ENCODE data around the gene PPWD1. TPM values are rescaled to one million over a fixed set of nuclear protein-coding genes. Genes with fewer than 3 reads are reported as not detected.

The PPWD1 gene
- total and polyA plus RNA-seq, 2 of the 13 experiments (the other 11 are each of a cell fraction or from before 2014, with no cell fraction given): 7.4 to 44.3 TPM

GRCh38 chr5:65562731-65563701, at the start of gene PPWD1, which contains the start of gene CENPK (continued):
- TF ChIP-seq PATZ1 (CRISPR knock-in tag; IDR thresholded peaks at IDR 0.05) (no peak), BCL6 (CRISPR knock-in tag; IDR thresholded peaks at IDR 0.05) (0 out of 2 replicates have a peak, but pooled peaks have one; percentile 8), CREBL2 (CRISPR knock-in tag; IDR thresholded peaks at IDR 0.05; ENCODE audit: borderline replicate concordance) (no peak), EP300 (IDR thresholded peaks at IDR 0.05; ENCODE audit: low read depth in 2 of 2, low read length in 2 of 2) (no peak; a peak in 1 of 4 replicates), EP300 (CRISPR knock-in tag; IDR thresholded peaks at IDR 0.05; ENCODE audit: borderline replicate concordance) (no peak), ADNP (CRISPR knock-in tag; IDR thresholded peaks at IDR 0.05) (no peak), EHMT2 (IDR thresholded peaks at IDR 0.05; ENCODE audit: borderline replicate concordance, low read depth, low read length) (no peak; the same call in 1 of the 2 replicates), RXRA (CRISPR knock-in tag; IDR thresholded peaks at IDR 0.05) (peak; percentile 33; the same call in 1 of the 2 replicates), SNRNP70 (IDR thresholded peaks at IDR 0.05; ENCODE audit: low read depth, low read length) (no peak), ZFP36 (IDR thresholded peaks at IDR 0.05; ENCODE audit: borderline replicate concordance, low read depth, low read length, partially characterized antibody) (no peak), HDAC1 (CRISPR knock-in tag; IDR thresholded peaks at IDR 0.05) (peak; percentile 98), PHF21A (CRISPR knock-in tag; IDR thresholded peaks at IDR 0.05) (peak; percentile 61; the same call in 1 of the 2 replicates), BHLHE40 (IDR thresholded peaks at IDR 0.05; ENCODE audit: low read length) (no peak), PCBP1 (IDR thresholded peaks at IDR 0.05; ENCODE audit: borderline replicate concordance, low read depth, low read length) (no peak), ZNF282 (IDR thresholded peaks at IDR 0.05; ENCODE audit: partially characterized antibody) (no peak), ATF2 (CRISPR knock-in tag; IDR thresholded peaks at IDR 0.05) (peak; percentile 31; the same call in 1 of the 2 replicates), ZNF75D (CRISPR knock-in tag; IDR thresholded peaks at IDR 0.05; ENCODE audit: borderline replicate concordance) (no peak), ZEB1 (IDR thresholded peaks at IDR 0.05; ENCODE audit: insufficient replicate concordance, low read depth) (no peak), ATF3 (CRISPR knock-in tag; IDR thresholded peaks at IDR 0.05) (no peak), FOSL1 (CRISPR knock-in tag; IDR thresholded peaks at IDR 0.05; ENCODE audit: borderline replicate concordance) (no peak), PRMT3 (CRISPR knock-in tag; IDR thresholded peaks at IDR 0.05; ENCODE audit: borderline replicate concordance, low read depth) (0 out of 2 replicates have a peak, but pooled peaks have one; percentile 47)
- TF ChIP-seq, protein P1, sequence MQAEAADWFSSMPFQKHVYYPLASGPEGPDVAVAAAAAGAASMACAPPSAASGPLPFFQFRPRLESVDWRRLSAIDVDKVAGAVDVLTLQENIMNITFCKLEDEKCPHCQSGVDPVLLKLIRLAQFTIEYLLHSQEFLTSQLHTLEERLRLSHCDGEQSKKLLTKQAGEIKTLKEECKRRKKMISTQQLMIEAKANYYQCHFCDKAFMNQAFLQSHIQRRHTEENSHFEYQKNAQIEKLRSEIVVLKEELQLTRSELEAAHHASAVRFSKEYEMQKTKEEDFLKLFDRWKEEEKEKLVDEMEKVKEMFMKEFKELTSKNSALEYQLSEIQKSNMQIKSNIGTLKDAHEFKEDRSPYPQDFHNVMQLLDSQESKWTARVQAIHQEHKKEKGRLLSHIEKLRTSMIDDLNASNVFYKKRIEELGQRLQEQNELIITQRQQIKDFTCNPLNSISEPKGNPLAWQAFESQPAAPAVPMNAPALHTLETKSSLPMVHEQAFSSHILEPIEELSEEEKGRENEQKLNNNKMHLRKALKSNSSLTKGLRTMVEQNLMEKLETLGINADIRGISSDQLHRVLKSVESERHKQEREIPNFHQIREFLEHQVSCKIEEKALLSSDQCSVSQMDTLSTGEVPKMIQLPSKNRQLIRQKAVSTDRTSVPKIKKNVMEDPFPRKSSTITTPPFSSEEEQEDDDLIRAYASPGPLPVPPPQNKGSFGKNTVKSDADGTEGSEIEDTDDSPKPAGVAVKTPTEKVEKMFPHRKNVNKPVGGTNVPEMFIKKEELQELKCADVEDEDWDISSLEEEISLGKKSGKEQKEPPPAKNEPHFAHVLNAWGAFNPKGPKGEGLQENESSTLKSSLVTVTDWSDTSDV (CRISPR knock-in tag; IDR thresholded peaks at IDR 0.05): no peak

Data from HepG2 (cell line).